GM21515 (cell line): ENCODE results near the gene UBE2H.
A peak's percentile ranks its signal among the peaks of the same experiment; 100 is the strongest.
"Not testable (repeated sequence)": the region's sequence is repeated elsewhere in the genome, so short reads cannot be mapped to it uniquely, and the experiment has no call there.

ENCODE experiments used
- ATAC-seq: cut with Tn5 transposase; IDR thresholded peaks from one replicate; pipeline ENCODE4 v1.9.1; 2021; ENCODE audit not compliant: unreplicated experiment

The UBE2H gene

DNA sequence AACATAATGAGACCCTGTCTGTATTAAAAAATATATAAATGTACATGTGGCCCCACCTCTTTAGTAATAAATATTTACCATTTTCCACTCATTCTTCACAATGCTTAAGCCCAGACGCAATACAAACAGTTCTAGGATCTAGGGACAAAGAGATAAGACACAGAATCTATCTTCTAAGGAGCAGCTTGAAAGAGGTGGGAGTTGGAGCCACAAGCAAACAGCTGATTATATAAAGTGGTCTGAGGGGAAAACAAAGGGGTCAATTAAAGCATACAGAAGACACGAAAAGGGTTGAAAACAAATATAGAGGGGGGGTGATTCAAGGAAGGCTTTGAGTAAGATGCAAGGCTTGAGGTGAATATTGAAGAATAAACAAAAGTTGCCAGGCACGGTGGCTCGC lies 43.1 kb downstream of the UBE2H start:
- no peak for ATAC-seq

DNA sequence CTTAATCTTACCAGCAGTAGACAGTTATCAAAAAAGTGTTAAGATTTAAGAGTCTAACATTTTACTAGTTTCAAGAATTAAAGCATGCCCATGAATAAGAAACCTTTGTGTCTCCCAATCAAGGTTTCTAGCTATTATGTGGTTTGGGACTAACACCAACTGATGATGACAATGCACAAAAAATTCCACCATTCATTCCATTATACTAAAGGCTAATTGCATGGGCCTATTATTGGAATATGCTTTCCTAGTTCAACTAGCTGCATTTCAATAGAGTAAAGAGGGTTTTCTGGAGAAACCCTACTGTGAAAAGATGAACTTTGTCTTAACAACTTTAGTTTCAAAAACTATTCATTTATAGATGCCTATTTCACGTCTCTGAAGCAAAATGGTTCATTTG lies 44.6 kb downstream of the UBE2H start:
- no peak for ATAC-seq

DNA sequence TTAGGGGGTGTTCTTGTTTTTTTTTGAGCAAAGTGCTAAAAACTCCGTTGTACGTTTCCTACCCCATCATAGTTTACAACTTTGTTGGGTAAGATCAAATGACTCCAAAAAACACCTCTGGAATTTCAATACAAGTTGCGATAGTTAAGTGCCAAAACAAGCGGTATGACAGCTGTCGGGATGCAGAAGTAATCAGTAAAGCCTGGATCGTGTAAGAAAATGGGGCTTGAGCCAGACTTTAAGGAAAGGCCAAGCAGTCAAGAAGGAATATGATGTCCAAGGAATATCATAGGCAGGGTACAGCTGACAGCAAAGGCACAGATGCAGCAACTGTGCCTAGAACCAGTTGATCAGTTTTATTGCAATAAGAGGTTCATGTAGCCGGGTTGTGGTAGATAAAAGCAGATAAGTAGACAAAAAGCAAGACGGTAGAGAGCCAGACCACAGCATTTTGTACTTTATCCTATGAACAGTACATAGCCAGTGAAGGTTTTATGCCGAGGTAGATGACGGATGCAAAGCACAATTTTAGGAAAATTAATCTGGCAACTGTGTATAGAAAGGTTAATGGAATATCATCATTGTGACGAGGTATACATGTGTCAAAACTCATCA lies 45.5 kb downstream of the UBE2H start:
- no peak for ATAC-seq

DNA sequence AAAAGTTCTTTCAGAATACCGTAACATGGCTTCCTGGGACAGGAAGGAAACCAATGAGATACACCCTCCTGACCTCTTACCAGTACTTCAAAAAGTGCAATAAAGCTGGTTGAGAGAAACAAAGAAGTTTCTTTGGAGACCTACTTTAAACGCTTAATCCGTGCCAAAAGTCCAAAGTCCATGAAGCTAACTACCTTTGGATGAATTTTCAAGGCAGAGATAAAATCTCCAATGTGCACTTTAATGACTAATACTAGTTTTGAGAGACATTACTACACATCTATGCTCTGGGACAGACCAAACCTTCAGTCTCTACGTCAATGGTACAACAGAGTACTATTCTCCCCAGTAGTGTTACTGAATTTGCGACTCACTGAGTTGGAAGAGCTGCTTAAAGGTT lies 46.1 kb downstream of the UBE2H start:
- no peak for ATAC-seq

DNA sequence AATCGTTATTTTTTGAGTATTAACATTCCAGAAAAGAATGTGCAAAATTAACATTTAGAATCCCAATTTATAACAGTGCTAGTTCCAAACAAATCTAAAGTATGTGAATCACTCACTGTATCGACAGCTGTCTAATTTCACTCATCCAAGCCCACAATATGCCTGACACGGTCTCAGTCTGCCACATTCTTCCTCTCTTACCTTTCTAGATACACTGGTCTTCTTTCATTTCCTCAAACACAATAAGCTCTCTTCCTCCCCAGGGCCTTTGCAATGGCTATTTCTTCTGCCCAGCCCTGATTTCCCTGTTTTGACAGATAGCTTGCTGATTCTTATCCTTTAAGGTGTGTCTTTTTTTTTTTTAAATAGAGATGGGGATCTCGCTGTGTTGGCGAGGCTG lies 48.8 kb downstream of the UBE2H start:
- ATAC-seq = peak; percentile 72

DNA sequence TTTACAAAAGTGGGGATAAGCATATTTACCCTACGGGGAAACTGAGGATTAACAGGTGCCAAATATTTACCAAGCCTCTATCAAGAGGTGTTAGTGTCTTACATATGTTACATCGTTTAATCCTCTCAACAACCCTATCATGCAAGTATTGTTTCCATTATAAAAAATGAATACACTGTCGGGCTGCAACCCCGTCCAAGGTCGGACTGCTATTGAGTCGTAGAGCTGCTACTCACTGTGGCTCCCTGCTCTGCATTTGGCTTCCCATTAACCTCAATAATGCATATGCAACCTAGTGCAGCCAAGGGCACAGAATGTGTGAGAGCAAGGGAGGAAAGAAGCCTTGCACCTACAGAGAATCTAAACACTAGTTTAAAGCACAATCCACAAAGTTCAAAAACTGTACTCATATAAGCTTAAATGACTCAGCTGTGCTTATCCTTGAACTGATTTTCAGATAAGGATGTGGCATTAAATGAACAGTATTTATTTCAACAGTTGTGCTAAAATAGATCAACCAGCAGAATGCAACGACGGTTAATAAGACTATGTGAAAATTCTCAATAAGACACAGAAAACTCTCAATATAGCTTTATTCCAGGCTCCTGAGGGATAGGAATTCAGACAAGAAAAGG lies 49.9 kb downstream of the UBE2H start:
- ATAC-seq = no peak

DNA sequence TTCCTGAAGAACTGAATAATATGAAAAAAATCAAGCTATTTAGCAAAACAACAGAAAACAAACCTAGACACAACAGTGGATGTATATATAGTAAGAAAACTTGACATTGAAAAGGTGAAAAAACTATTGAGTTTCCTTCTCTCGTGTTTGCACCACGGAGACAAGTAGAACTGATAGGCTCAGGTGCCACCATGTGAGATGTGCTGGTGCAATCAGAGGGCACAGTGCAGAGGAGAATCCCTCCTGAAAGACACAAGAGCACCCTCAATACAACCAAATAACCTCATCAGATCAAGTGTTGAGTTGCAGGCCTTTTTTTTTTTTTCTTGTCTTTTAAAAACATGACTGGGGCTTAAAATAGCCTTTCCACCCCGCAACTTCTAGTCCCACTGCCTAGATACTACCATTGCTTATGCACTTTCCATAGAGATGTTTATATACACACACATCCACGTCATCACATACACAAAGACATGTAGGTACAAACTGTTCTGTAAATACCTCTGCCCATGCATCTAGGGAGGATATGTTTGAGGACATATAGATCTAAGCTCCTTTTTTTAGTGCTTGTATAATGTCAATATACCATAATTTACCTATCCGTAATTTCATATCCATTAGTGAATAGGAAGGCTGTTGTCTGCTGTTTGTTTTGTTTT lies 54.1 kb downstream of the UBE2H start:
- no peak for ATAC-seq

DNA sequence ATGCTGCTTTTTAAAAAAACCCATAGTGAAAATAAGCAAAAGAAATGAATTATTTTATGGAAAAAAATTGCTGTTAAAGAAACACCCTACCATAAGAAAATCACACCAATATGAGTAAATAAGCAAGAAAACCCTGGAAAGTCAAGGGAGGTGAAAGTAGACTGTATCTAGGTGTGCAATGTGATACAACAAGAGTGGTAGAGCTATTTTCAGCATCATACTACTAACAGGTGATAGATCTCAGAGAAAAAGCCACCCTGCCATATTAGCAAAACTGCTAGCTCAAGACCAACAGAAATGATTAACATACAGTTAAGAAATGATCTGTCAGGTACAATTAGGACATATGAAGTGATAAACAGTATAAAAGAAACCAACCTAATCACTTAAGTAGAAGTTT lies 54.8 kb downstream of the UBE2H start:
- ATAC-seq = no peak

DNA sequence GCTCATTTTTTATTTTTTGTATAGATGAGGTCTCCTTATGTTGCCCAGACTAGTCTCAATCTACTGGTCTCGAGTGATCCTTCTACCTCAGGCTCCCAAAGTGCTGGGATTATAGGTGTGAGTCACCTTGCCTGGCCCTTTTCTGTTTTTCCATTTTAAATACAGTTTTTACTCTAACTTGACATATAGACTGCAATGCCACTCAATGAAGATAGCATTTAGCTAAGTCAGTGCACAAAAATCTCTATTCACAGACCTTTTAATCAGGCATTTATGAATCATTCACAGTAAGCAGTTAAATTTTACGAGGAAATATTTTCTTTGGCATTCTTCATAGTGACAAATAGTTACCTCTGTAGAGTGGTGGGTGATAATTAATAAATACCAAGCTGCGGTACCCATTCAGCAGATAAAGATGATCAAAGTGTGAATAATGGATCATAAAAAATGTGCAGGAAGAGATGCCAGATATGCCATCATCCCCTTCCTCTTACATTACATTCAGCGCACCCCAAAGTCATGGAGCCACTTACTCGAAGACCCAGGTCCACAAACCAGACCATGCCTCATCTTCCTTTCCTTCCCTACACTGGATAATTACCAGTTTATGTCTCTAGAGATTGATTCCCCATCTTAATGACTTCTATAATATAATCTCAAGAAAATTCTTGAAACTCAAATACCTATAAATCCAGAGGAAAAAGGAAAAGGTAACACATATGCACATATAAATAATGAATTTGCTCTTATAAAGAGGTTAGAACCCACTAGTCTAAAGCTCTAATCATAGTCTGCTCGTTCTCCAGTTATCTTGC lies 56.0 kb downstream of the UBE2H start:
- ATAC-seq = no peak

DNA sequence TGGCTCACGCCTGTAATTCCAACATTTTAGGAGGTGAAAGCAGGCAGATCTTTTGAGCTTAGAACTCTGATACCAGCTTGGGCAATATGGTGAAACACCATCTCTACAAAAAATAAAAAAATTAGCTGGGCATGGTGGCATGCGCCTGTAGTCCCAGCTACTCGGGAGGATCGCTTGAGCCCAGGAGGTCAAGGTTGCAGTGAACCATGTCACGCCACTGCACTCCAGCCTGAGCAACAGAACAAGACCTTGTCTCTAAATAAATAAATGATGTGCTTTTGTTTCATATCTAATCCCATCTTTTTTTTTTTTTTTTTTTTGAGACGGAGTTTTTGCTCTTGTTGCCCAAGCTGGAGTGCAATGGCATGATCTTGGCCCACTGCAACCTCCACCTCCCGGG lies 58.6 kb downstream of the UBE2H start:
- ATAC-seq = not testable (repeated sequence)

DNA sequence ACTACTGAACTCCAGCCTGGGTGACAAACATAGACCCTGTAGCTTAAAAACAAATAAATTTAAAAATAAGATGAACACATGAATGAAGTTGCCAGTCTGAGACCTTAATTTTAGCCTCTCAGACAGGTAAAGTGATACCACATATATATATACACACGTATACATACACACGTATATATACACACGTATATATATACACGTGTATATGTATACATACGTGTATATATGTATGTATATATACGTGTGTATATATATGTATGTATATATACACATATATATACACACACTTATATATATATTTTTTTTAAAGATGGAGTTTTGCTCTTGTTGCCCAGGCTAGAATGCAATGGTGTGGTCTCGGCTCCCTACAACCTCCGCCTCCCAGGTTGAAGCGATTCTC lies 62.7 kb downstream of the UBE2H start:
- no peak for ATAC-seq

DNA sequence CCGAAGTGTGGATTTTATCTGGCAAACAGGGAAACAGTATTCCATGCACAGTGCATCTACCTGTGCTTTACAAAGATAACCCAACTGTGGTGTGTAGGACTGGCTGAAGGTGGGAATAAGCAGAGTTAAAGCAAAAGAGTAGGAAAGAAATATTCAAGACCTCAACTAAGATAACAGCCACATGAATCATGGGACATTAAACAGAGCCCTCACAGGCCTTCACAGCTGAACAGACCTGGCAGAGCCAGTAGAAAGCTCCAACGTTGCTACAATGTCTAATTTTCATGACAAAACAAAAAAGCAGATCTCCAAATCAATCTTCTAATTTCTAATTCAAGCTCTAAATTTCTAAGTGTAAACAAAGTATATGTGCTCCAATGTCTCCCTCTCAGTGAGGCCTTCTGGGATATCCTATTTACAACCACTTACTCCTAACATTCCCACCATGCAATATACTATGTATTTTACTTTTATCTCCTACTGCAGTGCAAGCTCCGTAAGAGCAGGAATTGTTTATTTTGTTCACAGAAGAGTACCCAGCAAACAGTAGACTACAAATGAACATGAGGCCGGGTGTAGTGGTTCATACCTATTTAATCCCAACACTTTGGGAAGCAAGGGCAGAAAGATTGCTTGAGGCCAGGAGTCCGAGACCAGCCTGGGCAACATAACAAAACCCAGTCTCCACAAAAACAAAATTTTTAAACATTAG lies 63.5 kb downstream of the UBE2H start:
- no peak for ATAC-seq

DNA sequence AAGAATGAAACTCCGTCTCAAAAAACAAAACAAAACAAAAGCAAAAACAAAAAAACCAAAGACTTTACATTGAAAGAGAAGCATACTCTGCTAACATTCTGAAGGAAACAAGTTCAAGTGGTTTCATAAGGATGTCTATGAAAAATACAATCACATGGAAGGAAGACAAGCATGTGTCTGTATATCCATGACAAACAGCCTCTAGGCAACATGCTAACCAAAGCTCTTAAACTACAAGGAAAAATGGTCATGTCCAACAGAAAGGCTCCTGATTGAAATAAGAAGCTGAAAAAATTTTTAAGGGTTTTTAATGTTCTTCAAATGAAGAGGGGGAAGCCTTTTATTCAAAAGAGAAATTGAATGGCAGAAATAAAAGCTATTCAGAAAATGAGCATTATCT lies 64.9 kb downstream of the UBE2H start:
- ATAC-seq = no peak

DNA sequence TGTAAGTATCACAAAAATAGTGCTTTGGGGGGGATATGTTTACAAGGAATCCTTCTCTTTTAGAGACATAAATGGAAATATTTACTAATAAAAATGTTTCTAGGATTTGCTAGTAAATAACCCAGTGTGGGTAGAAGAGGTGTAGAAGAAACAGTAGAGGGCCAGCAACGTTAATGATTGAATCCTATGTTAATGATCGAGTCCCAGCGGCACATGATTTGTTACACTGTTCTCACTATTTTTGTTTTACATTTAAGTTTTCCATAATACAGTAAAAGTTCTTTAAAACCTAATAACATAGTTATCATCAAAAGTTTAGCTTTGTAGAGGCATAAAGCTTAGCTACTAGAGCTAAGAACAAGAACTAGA lies 66.0 kb downstream of the UBE2H start:
- ATAC-seq = no peak

DNA sequence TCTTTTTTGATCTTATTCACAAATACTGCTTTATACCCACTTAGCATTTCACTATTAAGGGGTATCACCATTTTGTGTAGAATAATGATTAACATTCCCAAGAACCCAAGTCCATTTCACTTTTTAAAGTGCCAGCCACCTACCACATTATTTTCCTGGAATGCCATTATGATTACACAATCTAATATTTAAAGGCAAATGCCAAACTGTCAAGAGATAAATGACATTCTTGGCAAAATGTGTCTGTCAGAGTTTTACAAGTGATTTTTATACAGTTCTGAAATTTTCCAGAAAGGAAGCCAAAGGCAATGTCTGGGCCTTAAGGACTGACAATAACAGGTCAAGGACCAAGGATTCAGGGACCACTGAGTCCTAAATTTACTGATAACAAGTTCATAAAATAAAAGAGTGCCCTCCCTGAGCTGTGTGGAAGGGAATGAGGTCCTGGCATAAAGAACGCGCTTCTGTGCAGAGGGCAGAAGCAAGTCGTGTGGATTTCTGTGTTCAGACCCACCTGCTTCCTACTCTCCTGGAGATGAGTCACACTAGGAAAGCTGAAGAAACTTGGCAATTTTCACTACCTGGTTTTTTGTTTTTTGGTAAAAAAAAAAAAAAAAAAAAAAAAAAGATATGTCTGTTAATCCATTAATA lies 66.5 kb downstream of the UBE2H start:
- no peak for ATAC-seq

DNA sequence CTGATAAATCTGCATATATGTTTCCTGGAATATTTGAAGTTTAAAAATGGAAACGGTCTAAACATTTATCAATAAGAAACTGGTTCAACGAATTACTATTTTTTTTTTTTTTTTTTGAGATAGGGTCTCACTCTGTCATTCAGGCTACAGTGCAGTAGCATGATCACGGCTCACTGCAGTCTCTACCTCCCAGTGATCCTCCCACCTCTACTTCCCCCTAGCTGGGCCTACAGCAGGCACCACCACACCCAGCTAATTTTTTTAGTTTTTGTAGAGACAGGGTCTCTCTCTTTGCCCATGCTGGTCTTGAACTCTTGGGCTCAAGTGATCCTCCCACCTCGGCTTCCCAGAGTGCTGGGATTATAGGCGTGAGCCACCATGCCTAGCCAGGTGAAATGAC lies 68.3 kb downstream of the UBE2H start:
- ATAC-seq = no peak

DNA sequence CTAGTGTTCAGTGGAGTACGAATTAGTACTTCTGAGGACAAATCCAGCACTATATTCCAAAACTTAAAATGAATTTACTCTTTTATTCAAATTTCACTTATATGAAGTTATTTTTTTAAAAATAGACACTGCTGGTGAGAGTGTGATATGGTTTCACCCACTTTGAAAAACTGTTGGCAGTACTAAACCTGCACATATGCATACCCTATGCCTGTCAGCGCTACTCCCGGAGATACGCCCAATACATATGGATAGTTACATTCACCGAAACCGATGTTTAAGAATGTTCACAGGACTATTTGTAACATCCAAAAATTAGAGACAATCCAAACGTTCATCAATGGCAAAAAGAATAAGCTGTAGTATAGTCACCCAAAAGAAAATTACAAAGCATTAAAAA lies 69.6 kb downstream of the UBE2H start:
- ATAC-seq = no peak

DNA sequence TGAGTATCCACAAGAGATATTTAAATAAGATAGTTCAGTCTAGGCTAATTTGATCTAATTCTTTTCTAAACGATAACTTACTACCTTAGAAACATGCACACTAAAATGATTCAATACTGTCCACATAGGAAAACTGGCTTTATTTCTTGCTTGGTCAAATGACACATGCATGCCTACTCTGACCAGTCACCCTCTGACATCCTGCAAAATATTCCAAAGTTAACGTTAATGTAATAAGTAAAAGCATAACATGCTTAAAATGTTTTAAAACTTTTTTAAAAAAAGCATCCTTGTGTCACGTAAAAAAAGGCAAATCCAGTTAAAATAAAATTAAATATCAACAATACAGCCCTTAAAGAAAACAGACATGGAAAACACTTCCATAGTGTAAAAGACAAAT lies 70.2 kb downstream of the UBE2H start:
- ATAC-seq = no peak

DNA sequence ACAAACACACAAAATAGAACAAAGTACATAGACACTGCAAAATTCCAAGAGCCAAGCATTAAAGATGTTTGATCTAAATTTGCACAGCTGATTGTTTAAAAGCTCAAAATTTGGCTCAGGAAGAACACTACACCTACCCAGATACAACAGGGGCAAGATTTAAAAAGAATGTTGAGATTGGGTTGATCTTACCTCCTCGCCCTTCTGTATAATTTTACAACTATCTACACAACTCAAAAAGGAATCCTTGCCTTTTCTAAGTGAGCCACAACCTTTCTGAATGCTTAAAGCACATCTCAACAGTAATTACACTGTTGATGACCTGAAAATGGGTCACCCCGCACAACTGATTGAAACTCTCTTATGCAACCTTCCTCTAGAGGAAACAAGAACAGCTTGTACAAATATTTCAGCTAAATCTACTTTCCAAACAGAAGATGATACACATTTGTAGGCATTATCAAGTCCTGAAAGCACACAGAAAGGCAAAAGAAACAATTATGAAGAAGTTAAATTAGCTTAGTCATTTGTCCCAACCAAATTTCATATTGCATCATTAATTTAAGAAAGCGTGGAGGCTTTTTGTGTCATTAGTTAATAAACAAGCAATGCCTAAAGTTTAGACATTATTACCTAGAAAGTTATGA lies 75.5 kb downstream of the UBE2H start:
- no peak for ATAC-seq

DNA sequence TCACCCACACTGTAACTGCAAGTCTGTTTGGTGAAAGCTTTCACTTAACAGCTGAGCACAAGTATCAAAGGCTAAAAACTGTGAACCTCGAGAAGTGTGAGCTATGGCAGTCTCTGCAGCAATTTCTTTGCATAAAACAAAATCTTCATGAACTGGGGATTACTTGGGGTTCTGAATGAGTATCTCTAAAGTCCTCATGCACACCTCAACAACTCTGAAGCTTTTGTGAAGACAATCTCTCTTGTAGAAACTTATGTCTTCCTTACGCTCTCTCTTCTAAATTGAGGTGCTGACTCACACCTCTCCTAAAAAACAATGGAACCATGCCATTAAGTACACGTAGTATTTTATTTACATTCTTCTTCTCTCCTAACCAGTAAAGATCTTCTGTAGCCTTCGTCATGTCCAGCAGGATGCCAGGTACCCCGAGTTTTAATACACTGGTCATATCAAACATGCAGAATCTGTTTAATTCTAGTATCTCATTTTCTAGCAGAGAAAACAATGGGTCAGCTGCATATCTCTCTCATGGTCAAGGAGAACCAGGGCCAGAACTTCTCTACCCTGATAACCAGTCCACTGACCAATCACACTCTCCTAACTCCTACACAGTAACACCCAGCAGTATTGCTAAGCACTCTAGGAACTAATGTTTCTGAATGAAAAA lies 76.9 kb downstream of the UBE2H start:
- no peak for ATAC-seq
